Measurements from ENCODE around the gene OR2AG1.
"Not testable (repeated sequence)": the region's sequence is repeated elsewhere in the genome, so short reads cannot be mapped to it uniquely, and the experiment has no call there.

- TF ChIP-seq, protein P1, sequence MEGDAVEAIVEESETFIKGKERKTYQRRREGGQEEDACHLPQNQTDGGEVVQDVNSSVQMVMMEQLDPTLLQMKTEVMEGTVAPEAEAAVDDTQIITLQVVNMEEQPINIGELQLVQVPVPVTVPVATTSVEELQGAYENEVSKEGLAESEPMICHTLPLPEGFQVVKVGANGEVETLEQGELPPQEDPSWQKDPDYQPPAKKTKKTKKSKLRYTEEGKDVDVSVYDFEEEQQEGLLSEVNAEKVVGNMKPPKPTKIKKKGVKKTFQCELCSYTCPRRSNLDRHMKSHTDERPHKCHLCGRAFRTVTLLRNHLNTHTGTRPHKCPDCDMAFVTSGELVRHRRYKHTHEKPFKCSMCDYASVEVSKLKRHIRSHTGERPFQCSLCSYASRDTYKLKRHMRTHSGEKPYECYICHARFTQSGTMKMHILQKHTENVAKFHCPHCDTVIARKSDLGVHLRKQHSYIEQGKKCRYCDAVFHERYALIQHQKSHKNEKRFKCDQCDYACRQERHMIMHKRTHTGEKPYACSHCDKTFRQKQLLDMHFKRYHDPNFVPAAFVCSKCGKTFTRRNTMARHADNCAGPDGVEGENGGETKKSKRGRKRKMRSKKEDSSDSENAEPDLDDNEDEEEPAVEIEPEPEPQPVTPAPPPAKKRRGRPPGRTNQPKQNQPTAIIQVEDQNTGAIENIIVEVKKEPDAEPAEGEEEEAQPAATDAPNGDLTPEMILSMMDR (IDR thresholded peaks at IDR 0.05) = not testable (repeated sequence)
- not testable (repeated sequence) for TF ChIP-seq ZFX (IDR thresholded peaks at IDR 0.05; ENCODE audit: borderline replicate concordance)
These were observed 18.3 kb downstream of the OR2AG1 start for GRCh38 chr11:6801075-6801474.
